HG02943 (cell line): ENCODE results near the gene PKN3.

Experiments
- ATAC-seq: cut with Tn5 transposase; IDR thresholded peaks from one replicate; pipeline ENCODE4 v1.9.1; 2021; ENCODE audit warnings: mild to moderate bottlenecking, low read depth, moderate library complexity; ENCODE audit not compliant: unreplicated experiment

PKN3 gene

DNA sequence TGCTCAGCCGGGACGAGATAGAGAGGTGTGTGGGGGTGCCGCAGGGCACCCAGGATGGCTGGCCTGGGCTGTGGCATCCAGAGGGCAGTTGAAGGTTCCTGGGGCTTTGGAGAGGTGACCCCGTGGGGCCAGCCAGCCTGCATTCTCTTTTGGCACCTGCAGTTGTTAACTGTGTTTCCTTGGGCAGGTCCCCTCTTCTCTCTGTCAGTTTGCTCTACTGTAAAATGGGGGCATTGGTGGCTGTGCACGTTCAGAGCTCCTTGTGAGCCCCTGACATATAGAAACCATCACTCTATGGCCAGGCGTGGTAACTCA, 13.1 kb downstream of the PKN3 start:
- no peak for ATAC-seq

GRCh38 chr9:128716581-128717254, 14.4 kb downstream of the PKN3 start:
- no peak for ATAC-seq

DNA sequence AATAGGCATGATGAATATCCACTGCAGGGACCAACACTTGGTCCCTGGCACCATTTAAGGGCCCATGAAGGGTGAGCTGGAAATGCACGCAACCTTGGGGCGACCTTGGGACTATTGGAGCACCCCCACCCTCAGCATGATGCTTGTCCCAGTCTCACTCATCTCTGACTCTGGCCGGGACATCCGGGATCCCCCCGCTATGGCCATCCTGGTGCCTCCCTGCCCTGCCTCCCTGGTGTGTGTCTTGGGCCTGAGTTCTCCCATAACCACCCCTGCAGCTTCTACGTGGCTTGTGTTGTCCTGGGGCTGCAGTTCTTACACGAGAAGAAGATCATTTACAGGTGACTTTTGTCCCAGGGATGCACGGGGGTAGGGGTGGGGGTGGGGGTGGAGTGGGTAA, 15.7 kb downstream of the PKN3 start:
- no peak for ATAC-seq

DNA sequence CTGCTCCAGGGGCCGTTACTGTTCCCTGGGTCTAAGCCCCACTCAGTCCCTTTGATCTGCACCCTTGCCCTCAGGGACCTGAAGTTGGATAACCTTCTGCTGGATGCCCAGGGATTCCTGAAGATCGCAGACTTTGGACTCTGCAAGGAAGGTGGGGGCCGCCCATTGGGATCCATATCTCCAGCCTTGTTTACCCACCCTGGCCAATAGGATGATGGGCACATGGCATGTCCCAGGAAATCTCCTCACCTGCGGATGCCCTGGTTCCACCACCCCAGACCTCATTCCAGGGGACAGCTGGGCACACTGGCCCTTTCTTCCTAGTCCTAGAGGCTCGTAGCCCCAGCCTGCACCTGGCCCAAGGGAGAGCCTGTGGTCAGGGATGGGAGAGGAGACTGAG, 16.2 kb downstream of the PKN3 start:
- no peak for ATAC-seq

DNA sequence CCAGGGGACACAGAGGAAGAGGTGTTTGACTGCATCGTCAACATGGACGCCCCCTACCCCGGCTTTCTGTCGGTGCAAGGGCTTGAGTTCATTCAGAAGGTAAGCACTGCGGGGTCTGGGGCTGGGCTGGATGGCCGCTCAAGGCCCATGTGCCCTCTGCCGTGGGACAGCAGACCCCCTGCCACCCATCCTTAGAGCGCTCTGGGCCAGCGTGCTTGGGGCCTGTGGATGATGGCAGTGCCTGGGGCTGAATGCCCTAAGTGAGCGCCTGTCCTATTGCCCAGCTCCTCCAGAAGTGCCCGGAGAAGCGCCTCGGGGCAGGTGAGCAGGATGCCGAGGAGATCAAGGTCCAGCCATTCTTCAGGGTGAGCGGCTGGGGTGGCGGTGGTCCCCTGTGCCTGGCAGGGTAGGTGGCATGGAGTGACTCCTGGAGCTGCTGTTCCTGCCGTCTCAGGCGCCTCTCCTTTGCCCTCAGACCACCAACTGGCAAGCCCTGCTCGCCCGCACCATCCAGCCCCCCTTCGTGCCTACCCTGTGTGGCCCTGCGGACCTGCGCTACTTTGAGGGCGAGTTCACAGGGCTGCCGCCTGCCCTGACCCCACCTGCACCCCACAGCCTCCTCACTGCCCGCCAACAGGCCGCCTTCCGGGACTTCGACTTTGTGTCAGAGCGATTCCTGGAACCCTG, 17.8 kb downstream of the PKN3 start:
- ATAC-seq = no peak

- no peak for ATAC-seq
These were observed 18.7 kb downstream of the PKN3 start for GRCh38 chr9:128720841-128721486.

DNA sequence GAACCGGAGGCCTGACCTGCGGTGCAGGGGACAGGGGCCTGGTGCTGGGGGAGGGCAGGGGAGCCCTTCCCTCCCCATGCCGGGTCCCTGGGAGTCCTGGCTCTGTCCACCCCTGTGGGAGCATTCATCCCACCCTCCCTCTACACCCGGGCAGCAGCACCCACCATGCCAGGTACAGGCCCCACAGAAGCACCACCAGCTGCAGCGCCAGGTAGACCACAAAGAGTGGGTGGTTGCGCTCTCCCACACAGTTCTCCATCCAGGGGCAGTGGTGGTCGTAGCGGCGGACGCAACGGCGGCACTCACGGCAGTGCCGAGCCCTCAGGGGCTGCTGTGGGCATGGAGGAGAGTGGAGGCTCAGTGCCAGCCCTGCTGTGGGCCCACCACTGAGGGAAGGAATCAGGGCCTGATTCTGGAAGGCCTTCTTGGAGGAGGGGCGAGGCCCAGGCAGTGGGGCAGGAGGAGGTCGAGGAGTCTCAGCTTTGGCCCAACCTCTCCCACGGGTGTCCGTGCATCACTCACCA, 19.2 kb downstream of the PKN3 start:
- no peak for ATAC-seq

DNA sequence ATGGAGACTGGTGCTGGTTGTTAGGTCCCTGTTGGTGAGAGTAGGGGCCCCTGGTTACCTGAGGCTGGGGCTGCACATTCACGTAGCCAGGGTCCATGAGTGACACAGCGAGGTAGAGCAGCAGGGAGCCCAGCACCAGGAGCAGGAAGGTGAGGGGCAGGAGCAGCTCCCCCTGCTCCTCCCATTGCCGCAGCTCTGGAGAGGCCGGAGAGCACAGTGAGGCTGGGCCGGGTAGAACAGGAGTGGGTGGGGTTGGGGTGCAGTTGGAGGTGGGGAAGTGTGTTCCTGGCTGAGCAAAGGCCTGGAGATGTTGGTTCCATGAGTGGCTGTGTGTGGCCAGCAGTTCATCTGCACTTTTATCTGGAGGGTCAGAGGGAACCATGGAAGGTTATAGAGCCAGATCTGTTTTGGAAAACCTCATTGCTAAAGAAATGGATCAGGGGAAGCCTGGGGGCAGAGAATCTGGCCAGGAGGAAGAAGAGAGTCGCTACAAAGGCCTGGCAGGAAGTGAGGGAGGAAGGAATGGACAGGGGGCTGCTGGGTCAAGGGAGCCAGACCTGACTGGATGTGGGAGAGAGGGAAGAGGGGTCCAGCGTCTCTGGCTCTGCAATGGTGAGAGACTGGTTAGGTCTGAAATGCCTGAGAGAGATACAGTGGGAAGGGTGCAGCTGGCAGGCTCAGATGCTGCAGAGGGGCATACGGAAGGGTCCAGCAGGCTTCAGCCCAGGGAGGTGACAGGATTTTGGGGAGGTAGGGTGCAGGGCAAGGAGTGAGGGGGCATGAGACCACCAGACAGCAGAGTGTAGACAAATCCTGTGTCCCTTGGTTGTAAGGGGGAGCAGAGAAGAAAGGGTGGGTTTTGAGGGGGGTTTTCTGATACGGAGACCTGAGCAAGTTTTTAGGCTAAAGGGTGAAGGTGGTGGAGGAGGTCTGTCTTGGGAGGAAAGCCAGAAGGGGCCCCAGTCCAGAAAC, 20.4 kb downstream of the PKN3 start:
- ATAC-seq = no peak

GRCh38 chr9:128723352-128723865, 21.1 kb downstream of the PKN3 start:
- no peak for ATAC-seq

- ATAC-seq = peak; percentile 85
These were observed 21.8 kb downstream of the PKN3 start, which contains the start of gene ZDHHC12 for GRCh38 chr9:128723866-128724743. Gene ZDHHC12 (minus strand): TSS chr9:128724127. CDS start chr9:128724093, 34 bp downstream.

- ATAC-seq = peak; percentile 4
These were observed 22.5 kb downstream of the PKN3 start for GRCh38 chr9:128724744-128725211.

DNA sequence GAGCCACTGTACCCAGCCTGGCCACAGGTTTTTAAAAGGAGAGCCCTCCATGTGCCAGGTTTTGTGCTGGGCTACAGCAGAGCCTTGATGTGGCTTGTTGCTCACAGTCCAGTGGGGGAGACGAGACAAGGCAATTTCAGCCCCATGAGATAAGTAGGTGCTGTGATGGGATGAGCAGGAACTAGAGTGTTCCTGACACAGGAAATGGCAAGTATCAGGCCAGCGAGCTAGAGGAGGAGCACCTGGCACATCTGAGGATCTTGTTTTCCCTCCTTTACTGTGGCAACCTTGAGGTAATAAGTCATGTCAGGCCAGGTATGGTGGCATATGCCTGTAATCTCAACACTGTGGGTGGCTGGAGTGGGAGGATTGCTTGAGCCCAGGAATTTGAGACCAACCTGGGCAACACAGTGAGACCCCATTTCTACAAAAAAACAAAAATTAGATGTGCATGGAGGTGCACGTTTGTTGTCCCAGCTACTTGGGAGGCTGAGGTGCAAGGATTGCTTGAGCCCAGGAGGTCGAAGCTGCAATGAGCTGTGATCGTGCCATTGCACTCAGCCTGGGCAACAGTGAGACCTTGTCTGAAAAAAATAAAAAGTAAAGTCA, 25.4 kb downstream of the PKN3 start:
- no peak for ATAC-seq

DNA sequence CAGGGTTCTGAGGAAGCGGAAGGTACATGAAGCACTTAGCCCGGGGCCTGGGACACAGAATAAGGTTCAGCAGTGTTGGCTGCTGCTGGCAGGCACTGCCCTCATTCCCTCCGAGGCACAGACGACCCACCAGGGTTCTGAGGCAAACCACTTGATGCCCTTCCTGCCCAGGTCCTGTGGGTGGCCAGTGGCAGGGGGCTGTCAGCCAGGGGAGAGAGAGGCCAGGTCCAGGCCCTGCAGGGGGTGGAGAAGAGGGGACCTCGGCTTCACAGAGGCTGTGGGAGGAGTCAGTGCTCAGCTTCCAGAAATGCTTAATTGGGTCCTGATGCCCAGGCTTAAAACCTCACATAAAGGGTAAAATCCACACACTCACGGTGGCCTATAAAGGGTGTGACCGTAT, 26.0 kb downstream of the PKN3 start:
- ATAC-seq = no peak

DNA sequence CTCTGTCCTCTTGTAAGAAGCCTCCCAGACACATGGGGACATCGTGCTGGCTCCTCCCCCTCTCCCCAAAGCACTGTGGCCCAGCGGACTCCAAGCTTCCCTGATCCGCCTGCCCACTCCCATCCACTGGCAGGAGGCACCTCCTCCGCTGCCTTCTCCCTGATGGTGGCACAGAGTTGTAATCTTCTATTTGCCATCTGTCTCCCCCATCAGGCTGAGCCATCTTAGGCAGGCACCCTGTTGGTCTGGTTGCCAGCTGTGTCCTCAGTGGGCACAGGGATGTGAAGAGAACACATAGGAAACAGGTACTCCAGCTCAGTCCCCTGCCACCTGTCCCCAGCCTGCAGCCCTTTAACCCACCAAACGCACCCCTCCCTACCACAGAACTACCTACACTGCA, 27.0 kb downstream of the PKN3 start:
- ATAC-seq = no peak

DNA sequence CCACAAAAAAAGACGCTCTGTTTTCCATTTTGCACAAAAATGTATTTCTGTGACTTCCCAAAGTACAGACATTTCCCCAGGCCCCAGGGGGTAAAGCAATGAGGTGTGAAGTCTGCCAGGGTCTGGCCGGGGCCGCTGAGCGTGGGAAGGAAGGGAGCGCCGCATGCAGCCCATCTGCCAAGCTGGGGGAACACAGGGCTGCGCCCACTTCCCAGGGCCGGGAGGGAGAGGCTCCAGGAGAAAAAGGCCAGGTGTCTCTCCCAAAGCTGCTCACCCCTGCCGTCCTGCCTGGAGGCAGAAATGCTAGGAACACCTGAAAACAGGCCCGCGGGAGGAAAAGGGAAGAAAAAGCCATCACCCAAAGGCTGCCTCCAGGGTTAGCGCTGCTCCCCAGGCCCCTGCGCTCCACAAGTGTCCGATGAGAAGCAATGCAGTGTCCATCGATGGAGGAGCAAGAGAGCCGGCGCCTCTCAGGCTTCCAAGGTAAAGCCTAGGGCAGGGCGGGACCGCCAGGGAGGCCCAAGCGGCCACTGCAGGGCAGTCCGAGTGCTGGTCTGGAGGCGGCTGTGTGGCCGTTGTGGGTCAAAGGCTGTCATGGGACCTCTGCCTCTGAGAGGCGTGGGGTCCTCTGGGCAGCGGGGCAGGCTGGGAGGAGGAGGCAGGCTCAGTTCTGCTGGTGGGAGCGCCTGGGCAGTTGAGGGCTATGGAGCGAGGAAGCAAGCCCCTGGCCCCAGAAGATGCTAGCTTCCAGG, 27.6 kb downstream of the PKN3 start:
- ATAC-seq = no peak

- ATAC-seq = no peak
These were observed 28.8 kb downstream of the PKN3 start for GRCh38 chr9:128731093-128731492.

- ATAC-seq = no peak
These were observed 29.4 kb downstream of the PKN3 start for GRCh38 chr9:128731691-128732090.

- ATAC-seq = no peak
These were observed 30.3 kb downstream of the PKN3 start for GRCh38 chr9:128732576-128732975.
